22Rv1 (cell line): ENCODE data around the gene COX10.

Experiments used
- CTCF ChIP-seq: fragments of 450-650 bp; IDR thresholded peaks from 2 replicates; pipeline ENCODE4 v1.5.1; 2017; ENCODE audit warnings: mild to moderate bottlenecking
- ZFX ChIP-seq: fragments of 450-650 bp; IDR thresholded peaks from 2 replicates; pipeline ENCODE4 v1.6.1; 2017; ENCODE audit warnings: antibody characterized with exemption, borderline replicate concordance

- TF ChIP-seq CTCF (no peak), ZFX (no peak)
Observed at GRCh38 chr17:14157822-14158221, 88.5 kb downstream of the COX10 start.
